WI38 (cell line): ENCODE measurements around the gene VSIG10.

Source experiments
- H3K4me3 ChIP-seq: 2 replicates; pipeline ENCODE4 v1.5.1; 2011; ENCODE audit warnings: low read depth, mild to moderate bottlenecking, control low read depth, low read length
- TF ChIP-seq, protein P1 (sequence below): IDR thresholded peaks from 2 replicates; pipeline ENCODE4 v1.5.1; 2012; ENCODE audit warnings: low read depth, mild to moderate bottlenecking, control low read depth, low read length

Gene VSIG10

DNA sequence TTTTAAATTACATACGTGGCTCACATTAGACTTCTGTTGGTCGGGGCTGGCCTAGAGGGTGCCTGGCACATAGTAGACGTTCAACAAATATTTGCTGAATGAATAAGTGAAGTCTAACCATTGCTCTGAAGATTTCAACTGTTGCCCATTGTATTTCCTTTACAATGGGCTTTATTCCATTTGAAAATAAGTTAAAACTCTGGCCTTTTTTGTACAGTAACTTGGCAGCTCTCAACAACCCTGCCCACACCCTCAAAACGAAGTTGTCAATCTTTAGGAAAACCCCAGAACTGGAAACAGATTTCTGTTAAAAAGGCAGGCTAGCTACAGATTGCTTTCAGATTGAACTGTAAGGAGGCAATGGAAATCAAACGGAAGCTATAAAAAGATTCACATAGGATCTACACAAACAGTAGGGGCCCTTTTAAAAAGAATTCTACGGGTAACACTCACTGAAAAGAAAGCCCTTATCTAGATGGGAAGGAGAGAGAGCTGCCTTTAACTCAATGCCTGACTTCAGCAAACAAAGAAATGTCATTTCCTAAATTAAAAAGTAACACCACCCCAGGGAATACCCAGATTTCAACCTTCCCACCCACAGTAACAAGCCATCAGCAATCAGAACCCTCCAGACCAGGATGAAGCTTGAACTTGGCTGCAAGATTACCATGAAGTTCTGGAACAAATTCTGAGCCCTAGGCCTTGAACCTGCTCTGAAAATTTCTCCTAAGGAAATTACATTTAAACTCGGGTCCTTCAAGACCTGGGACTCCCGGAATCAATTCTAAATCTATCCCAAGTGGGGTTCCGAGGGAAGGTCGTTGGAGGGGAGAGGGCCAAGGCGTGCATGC, 44.2 kb downstream of the VSIG10 start:
- H3K4me3 ChIP-seq = peak overlapping the region; percentile 90
- TF ChIP-seq, protein P1, sequence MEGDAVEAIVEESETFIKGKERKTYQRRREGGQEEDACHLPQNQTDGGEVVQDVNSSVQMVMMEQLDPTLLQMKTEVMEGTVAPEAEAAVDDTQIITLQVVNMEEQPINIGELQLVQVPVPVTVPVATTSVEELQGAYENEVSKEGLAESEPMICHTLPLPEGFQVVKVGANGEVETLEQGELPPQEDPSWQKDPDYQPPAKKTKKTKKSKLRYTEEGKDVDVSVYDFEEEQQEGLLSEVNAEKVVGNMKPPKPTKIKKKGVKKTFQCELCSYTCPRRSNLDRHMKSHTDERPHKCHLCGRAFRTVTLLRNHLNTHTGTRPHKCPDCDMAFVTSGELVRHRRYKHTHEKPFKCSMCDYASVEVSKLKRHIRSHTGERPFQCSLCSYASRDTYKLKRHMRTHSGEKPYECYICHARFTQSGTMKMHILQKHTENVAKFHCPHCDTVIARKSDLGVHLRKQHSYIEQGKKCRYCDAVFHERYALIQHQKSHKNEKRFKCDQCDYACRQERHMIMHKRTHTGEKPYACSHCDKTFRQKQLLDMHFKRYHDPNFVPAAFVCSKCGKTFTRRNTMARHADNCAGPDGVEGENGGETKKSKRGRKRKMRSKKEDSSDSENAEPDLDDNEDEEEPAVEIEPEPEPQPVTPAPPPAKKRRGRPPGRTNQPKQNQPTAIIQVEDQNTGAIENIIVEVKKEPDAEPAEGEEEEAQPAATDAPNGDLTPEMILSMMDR = no peak

DNA sequence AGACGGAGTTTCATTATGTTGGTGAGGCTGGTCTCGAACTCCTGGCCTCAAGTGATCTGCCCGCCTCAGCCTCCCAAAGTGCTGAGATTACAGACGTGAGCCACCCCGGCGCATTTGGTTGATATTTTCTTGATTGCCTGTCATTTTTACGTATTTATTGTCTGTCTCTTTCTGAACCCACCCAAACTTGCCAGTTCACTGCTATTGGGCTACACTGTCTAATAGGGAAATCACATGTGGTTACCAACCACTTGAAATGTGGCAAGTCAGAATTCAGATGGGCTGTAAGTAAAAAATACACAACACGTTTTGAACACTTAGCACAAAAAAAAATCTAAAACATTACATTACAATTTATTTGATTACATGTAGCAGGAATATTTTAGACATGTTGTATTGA, 44.9 kb downstream of the VSIG10 start:
- no peak overlapping the region for H3K4me3 ChIP-seq

DNA sequence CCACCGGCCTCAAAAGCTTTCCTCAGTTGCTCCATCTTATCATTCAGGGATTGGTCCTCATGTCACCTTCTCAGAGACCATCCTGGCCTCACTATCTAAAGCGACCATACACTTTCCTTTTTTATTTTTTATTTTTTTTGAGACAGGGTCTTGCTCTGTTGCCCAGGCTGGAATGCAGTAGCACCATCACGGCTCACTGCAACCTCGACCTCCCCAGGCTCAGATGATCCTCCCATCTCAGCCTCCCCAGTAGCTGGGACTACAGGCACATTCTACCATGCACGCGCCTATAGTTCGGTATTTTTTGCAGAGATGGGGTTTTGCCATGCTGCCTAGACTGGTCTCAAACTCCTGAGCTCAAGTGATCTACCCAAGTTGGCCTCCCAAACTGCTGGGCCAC, 45.6 kb downstream of the VSIG10 start:
- no peak overlapping the region for H3K4me3 ChIP-seq
- TF ChIP-seq, protein P1 = no peak

More for the DNA sequence above, 44.9 kb downstream of the VSIG10 start:
- TF ChIP-seq, protein P1 = no peak

DNA sequence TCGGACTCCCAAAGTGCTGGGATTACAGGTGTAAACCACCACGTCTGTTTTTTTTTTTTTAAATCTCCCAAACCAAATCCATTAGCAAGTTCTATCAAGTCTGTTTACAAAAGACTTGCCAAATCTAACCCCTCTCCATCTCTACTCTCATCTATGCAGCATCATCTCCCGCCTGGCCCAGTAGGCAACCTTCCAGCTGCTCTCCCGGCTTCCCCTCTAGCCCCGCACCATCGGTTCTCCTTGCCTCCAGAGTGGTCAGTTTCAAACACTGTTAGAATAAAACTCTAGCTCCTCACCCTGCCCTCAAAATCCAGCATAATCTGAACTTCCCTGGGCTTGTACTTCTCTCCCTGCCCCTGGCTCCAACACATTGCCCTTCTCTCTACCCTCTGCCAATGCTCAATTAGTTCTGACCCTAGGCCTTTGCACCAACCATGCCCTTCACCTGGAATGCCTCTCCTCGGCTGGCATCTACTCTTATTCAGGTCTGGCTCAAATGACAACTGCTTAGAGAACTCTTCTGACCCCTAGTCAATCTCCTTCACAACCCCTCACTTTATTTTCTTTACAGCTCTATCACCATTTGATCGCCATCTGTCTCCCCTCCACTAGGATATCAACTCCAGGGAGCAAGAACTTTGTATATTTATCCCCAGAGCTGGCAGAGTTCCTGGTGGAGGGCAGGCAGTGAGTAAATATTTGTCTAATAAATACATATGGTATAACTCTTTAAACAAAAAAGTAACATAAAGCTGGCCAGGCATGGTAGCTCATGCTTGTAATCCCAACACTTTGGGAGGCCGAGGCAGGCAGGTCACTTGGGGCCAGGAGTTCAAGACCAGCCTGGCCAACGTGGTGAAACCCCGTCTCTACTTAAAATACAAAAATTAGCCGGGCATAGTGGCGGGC, 47.7 kb downstream of the VSIG10 start:
- TF ChIP-seq, protein P1 = no peak
- no peak overlapping the region for H3K4me3 ChIP-seq

DNA sequence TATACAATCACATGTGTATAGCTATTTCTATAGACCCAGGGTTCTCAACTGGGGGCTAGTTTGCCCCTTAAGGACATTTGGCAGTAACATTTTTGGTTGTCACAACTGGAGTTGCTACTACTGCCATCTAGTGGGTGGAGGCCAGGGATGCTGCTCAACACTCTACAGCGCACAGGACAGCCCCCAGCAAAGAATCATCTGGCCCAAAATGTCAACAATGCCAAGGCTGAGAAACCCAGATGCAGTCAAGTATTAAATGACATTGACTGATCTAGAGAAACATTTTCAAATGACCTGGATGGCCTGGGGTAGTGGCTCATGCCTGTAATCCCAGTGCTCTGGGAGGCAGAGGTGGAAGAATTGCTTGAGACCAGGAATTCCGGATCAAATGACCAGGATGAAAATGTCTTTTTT, 48.7 kb downstream of the VSIG10 start:
- TF ChIP-seq, protein P1 = peak; percentile 38; the same call in 1 of the 2 replicates
- H3K4me3 ChIP-seq = no peak overlapping the region

DNA sequence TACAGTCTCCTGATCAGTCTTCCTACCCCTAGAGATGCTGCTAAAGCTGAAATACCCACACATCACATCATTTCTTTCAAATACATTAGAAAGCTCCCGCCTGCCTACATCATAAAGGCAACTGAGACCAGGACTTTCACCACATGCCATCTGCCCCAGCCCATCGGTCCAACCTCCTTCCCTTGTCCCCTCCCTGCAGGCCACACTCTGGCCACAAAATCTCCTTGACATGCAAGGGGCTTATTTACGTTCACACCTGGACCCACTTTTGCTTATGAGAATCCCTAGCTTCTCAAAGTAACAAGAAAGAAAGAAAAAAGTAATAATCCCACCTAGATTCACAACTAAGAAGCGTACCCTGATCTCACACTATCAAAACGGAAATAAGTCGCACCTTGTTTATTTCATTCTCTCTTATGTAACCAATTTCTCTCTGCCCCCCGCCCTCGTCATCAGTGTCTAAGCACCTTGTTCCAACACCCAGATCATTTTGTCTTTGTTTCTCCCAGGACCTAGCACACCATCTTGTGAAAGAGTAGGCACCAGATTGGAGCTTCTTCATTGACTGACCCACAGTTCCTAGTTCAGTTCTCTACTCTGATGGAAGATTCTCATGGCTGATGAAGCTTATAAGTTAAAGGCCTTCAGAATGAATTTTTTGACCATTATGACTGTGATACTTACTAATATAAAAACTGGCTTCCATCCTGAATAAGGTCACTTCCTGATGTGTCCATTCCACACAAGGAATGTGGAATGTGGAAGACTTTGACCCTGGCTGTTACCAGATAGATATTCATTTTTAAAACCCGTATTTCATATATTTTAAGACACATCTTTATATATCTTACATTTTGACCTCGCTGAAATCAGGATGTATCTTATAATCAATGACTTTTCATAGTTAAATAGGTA, 50.5 kb downstream of the VSIG10 start:
- no peak overlapping the region for H3K4me3 ChIP-seq
- TF ChIP-seq, protein P1 = no peak
